MM.1S (cell line): ENCODE results near the gene BCL2L1.

ENCODE experiments used
- DNase-seq: peaks from one replicate; pipeline ENCODE4 v3.0.0-alpha.2; 2015
- H2AFZ ChIP-seq: fragments of 300-600 bp; sonication (generic); 2 replicates; pipeline ENCODE4 v1.6.0; 2016; ENCODE audit warnings: antibody characterized with exemption, low read length
- H3F3A ChIP-seq: fragments of 300-600 bp; sonication (generic); 2 replicates; pipeline ENCODE4 v1.6.1; 2016; ENCODE audit warnings: mild to moderate bottlenecking, antibody characterized with exemption, low read length, moderate library complexity, mixed read lengths; ENCODE audit not compliant: insufficient read depth
- H3K27ac ChIP-seq: fragments of 300-600 bp; sonication (generic); 2 replicates; pipeline ENCODE4 v1.5.1; 2016; ENCODE audit warnings: mild to moderate bottlenecking, low read length
- H3K27me3 ChIP-seq: fragments of 300-600 bp; sonication (generic); replicated peaks from 2 replicates; pipeline ENCODE4 v1.6.0; 2016; ENCODE audit warnings: low read length; ENCODE audit not compliant: insufficient read depth
- H3K36me3 ChIP-seq: fragments of 300-600 bp; sonication (generic); replicated peaks from 2 replicates; pipeline ENCODE4 v1.6.1; 2016; ENCODE audit warnings: mild to moderate bottlenecking, low read length, mixed read lengths; ENCODE audit not compliant: insufficient read depth
- H3K4me1 ChIP-seq: fragments of 300-600 bp; sonication (generic); 2 replicates; pipeline ENCODE4 v1.6.1; 2016; ENCODE audit warnings: low read length, mixed read lengths
- H3K4me2 ChIP-seq: fragments of 300-600 bp; sonication (generic); 2 replicates; pipeline ENCODE4 v1.6.0; 2016; ENCODE audit warnings: low read depth, low read length
- H3K4me3 ChIP-seq: fragments of 300-600 bp; sonication (generic); 2 replicates; pipeline ENCODE4 v1.5.1; 2016; ENCODE audit warnings: low read length, mixed read lengths
- H3K79me2 ChIP-seq: fragments of 300-600 bp; sonication (generic); 2 replicates; pipeline ENCODE4 v1.6.1; 2016; ENCODE audit warnings: mixed run types, low read length, mixed read lengths
- H3K9ac ChIP-seq: fragments of 300-600 bp; sonication (generic); 2 replicates; pipeline ENCODE4 v1.6.1; 2016; ENCODE audit warnings: low read length, mixed read lengths
- H3K9me2 ChIP-seq: fragments of 300-600 bp; sonication (generic); replicated peaks from 2 replicates; pipeline ENCODE4 v1.6.1; 2016; ENCODE audit warnings: mild to moderate bottlenecking, low read length, mixed read lengths; ENCODE audit not compliant: insufficient read depth
- H3K9me3 ChIP-seq: fragments of 300-600 bp; sonication (generic); replicated peaks from 2 replicates; pipeline ENCODE4 v1.6.1; 2016; ENCODE audit warnings: mild to moderate bottlenecking, low read length, mixed read lengths; ENCODE audit not compliant: insufficient read depth
- H4K20me1 ChIP-seq: fragments of 300-600 bp; sonication (generic); 2 replicates; pipeline ENCODE4 v1.6.1; 2016; ENCODE audit warnings: mild to moderate bottlenecking, low read length, moderate library complexity, mixed read lengths; ENCODE audit not compliant: insufficient read depth
- EZH2 ChIP-seq: fragments of 300-600 bp; sonication (generic); optimal IDR thresholded peaks from 2 replicates; pipeline ENCODE3; 2017; ENCODE audit warnings: low read depth, mild to moderate bottlenecking, antibody characterized with exemption, low read length, mixed read lengths
- EZH2phosphoT487 ChIP-seq: fragments of 300-600 bp; sonication (generic); IDR thresholded peaks from 2 replicates; pipeline ENCODE4 v1.6.1; 2018; ENCODE audit warnings: antibody characterized with exemption, low read length
- TF ChIP-seq, protein P1 (sequence below): fragments of 300-600 bp; sonication (generic); IDR thresholded peaks from 2 replicates; pipeline ENCODE4 v1.5.1; 2016; ENCODE audit warnings: antibody characterized with exemption, low read length, mixed read lengths

BCL2L1 gene

DNA sequence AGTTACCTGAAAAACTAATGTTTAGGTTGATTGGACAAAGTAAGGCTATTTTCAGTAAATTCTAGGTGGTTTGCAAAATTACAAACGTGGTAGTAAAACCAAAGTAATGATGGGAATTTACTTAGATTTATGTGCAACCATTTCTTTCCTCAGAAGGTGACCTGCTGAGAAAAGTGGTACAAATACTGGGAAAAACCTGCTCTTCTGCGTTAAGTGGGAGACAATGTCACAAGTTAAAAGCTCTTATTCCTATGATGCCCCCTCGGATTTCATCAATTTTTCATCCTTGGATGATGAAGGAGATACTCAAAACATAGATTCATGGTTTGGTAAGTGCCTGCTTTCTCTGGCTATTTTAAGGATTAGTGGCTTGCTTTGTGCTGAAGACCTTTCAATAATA lies 34.6 kb upstream of the BCL2L1 start:
- DNase-seq: no peak

DNA sequence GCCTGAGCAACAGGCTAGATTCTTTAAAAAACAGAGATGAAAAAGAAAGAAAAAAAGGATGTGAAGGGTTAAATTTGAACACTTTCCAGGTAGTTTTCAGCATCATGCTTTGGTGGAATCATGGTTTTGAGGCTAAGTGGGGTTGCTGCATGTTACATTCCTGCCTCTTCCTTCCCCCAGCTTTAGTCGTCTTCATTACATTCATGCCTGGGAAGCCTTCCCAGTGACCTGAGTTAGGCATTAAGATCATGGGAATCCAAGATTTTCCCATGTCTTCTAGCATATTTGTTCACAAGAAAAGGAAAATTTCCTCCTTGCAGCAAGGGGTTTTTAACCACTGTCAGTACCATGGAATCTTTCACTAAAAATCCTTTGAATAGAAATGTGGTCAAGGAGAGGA lies 28.5 kb upstream of the BCL2L1 start:
- 0 out of 2 replicates have a peak, but pooled peaks cover 3% of the 10 kb centered on the region for H3K36me3 ChIP-seq
- H3K27me3 ChIP-seq: no peaks in the 10 kb centered on the region
- TF ChIP-seq, protein P1, sequence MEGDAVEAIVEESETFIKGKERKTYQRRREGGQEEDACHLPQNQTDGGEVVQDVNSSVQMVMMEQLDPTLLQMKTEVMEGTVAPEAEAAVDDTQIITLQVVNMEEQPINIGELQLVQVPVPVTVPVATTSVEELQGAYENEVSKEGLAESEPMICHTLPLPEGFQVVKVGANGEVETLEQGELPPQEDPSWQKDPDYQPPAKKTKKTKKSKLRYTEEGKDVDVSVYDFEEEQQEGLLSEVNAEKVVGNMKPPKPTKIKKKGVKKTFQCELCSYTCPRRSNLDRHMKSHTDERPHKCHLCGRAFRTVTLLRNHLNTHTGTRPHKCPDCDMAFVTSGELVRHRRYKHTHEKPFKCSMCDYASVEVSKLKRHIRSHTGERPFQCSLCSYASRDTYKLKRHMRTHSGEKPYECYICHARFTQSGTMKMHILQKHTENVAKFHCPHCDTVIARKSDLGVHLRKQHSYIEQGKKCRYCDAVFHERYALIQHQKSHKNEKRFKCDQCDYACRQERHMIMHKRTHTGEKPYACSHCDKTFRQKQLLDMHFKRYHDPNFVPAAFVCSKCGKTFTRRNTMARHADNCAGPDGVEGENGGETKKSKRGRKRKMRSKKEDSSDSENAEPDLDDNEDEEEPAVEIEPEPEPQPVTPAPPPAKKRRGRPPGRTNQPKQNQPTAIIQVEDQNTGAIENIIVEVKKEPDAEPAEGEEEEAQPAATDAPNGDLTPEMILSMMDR: no peak
- no peak for TF ChIP-seq EZH2
- TF ChIP-seq EZH2phosphoT487: no peak
- H3K79me2 ChIP-seq: peaks cover 97% of the 10 kb centered on the region
- no peak for DNase-seq
- H3K9ac ChIP-seq: no peak overlapping the region
- H3F3A ChIP-seq: 0 out of 2 replicates have a peak, but pooled peaks cover 3% of the 10 kb centered on the region
- H4K20me1 ChIP-seq: peaks cover 3% of the 10 kb centered on the region; the same call in 1 of the 2 replicates
- H3K4me2 ChIP-seq: no peak overlapping the region
- H3K9me2 ChIP-seq: no peaks in the 10 kb centered on the region
- no peak overlapping the region for H2AFZ ChIP-seq
- no peak overlapping the region for H3K4me3 ChIP-seq
- H3K4me1 ChIP-seq: 0 out of 2 replicates have a peak, but pooled peaks cover under 1% of the 10 kb centered on the region
- no peak overlapping the region for H3K27ac ChIP-seq
- H3K9me3 ChIP-seq: no peaks in the 10 kb centered on the region

More for the DNA sequence above, 34.6 kb upstream of the BCL2L1 start:
- Histone ChIP-seq H3K27me3 (no peaks in the 10 kb centered on the region), H3F3A (0 out of 2 replicates have a peak, but pooled peaks cover 3% of the 10 kb centered on the region), H3K79me2 (peaks cover 97% of the 10 kb centered on the region), H3K36me3 (peaks cover 14% of the 10 kb centered on the region), H2AFZ (no peak overlapping the region), H3K4me3 (no peak overlapping the region), H3K9me2 (no peaks in the 10 kb centered on the region), H3K4me2 (no peak overlapping the region), H3K27ac (no peak overlapping the region), H3K4me1 (no peaks in the 10 kb centered on the region), H4K20me1 (peaks cover 3% of the 10 kb centered on the region; the same call in 1 of the 2 replicates), H3K9me3 (no peaks in the 10 kb centered on the region), H3K9ac (no peak overlapping the region)
- TF ChIP-seq, protein P1: no peak
- no peak for TF ChIP-seq EZH2
- TF ChIP-seq EZH2phosphoT487: no peak

DNA sequence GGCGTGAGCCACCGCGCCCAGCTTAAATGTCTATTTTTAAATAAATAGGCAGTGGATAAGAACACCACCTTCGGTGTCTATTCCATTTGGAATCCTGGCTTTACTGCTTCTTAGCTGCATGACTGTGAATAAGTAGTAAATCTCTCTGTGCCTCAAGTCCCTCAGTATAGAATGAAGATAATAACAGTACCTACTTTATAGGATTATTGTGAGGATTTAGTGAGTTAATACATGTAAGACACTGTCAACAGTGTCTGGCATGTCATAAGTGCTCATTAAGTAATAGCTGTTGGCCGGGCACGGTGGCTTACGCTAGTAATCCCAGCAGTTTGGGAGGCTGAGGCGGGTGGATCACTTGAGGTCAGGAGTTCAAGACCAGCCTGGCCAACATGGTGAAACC lies 26.6 kb upstream of the BCL2L1 start:
- Histone ChIP-seq H3F3A (0 out of 2 replicates have a peak, but pooled peaks cover 3% of the 10 kb centered on the region), H3K27ac (no peak overlapping the region), H3K27me3 (no peaks in the 10 kb centered on the region), H3K9me3 (no peaks in the 10 kb centered on the region), H3K9me2 (no peaks in the 10 kb centered on the region), H3K79me2 (peaks cover 97% of the 10 kb centered on the region), H2AFZ (no peak overlapping the region), H3K9ac (no peak overlapping the region), H4K20me1 (no peaks in the 10 kb centered on the region; the same call in 1 of the 2 replicates), H3K4me2 (no peak overlapping the region), H3K36me3 (peaks cover 6% of the 10 kb centered on the region; the same call in 1 of the 2 replicates), H3K4me3 (no peak overlapping the region), H3K4me1 (peaks cover 5% of the 10 kb centered on the region; the same call in 1 of the 2 replicates)
- no peak for DNase-seq
- TF ChIP-seq, protein P1: no peak
- TF ChIP-seq EZH2: no peak
- no peak for TF ChIP-seq EZH2phosphoT487
